Ovary (tissue), 3 donors: Measurements from ENCODE around the gene ZNF226.
"Not testable (repeated sequence)": the region's sequence is repeated elsewhere in the genome, so short reads cannot be mapped to it uniquely, and the experiment has no call there.

ENCODE experiments used
- CTCF ChIP-seq, 3 donors: fragments of 450-650 bp in 2 of 3; fragments of 200-600 bp in 1 of 3; IDR thresholded peaks; one replicate each; pipeline versions ENCODE4 v1.5.1 to v1.8.0; 2016 to 2022; ENCODE audit warnings: antibody characterized with exemption in 3 of 3, mild to moderate bottlenecking in 1 of 3
- EP300 ChIP-seq: sonication (generic); formaldehyde crosslinking; IDR thresholded peaks from one replicate; pipeline ENCODE4 v1.6.1; 2017; ENCODE audit warnings: antibody characterized with exemption
- POLR2A ChIP-seq: fragments of 450-650 bp; IDR thresholded peaks from one replicate; pipeline ENCODE4 v1.6.1; 2017; ENCODE audit warnings: antibody characterized with exemption, mild to moderate bottlenecking, moderate library complexity
- donor health status: DM: no; HTN: no; CAD: no.

- not testable (repeated sequence) for TF ChIP-seq CTCF (IDR thresholded peaks at IDR 0.05); EP300; POLR2A
These were observed 55.9 kb downstream of the ZNF226 start for GRCh38 chr19:44220761-44221160.
